MCF 10A (cell line): ENCODE results near the gene GBA3. TPM values are rescaled to one million over a fixed set of nuclear protein-coding genes. Genes with fewer than 3 reads are reported as not detected.

ENCODE experiments used
- BruUV-seq: library from RNA; stranded (reverse); fragments of 400-500 nt; replicated peaks from 2 replicates; lab custom pipeline; 2021; lab: Mats Ljungman, UMichigan
- CTCF ChIA-PET: fragments of 300-600 bp; sonication (Branson Sonifier 250); formaldehyde crosslinking; extraction: SDS; loops from one replicate; lab custom pipeline; 2021; ENCODE audit warnings: antibody characterized with exemption, inconsistent platforms; lab: Yijun Ruan, JAX
- POLR2A ChIA-PET: fragments of 300-600, 350-650 bp; sonication (Branson Sonifier 250); formaldehyde crosslinking; extraction: SDS; loops from one replicate; lab custom pipeline; 2020; ENCODE audit warnings: antibody characterized with exemption, inconsistent platforms; lab: Yijun Ruan, JAX
- DNase-seq: peaks from one replicate; pipeline ENCODE4 v3.0.0-alpha.2; 2018; ENCODE audit not compliant: unreplicated experiment
- H3K27ac Mint-ChIP-seq: one replicate; pipeline ENCODE4 v1.8.0; 2022; ENCODE audit warnings: mild to moderate bottlenecking, low read depth, mixed read lengths; ENCODE audit not compliant: unreplicated experiment
- H3K27me3 Mint-ChIP-seq: one replicate; pipeline ENCODE4 v1.8.0; 2022; ENCODE audit warnings: mixed read lengths; ENCODE audit not compliant: insufficient read depth, unreplicated experiment
- H3K36me3 Mint-ChIP-seq: one replicate; pipeline ENCODE4 v1.8.0; 2022; ENCODE audit warnings: mild to moderate bottlenecking, moderate library complexity, mixed read lengths; ENCODE audit not compliant: insufficient read depth, unreplicated experiment
- H3K4me1 Mint-ChIP-seq: one replicate; pipeline ENCODE4 v1.8.0; 2022; ENCODE audit warnings: mixed read lengths; ENCODE audit not compliant: insufficient read depth, unreplicated experiment
- H3K4me3 Mint-ChIP-seq: one replicate; pipeline ENCODE4 v1.8.0; 2022; ENCODE audit warnings: mild to moderate bottlenecking, moderate library complexity, mixed read lengths; ENCODE audit not compliant: unreplicated experiment
- H3K9me3 Mint-ChIP-seq: one replicate; pipeline ENCODE4 v1.8.0; 2022; ENCODE audit warnings: mixed read lengths; ENCODE audit not compliant: unreplicated experiment
- CTCF ChIP-seq: fragments of 200-600 bp; IDR thresholded peaks from one replicate; pipeline ENCODE4 v1.8.0; 2022; ENCODE audit warnings: antibody characterized with exemption, mild to moderate bottlenecking; ENCODE audit not compliant: unreplicated experiment
- intact Hi-C: fragments of 100-400 bp; cut with micrococcal nuclease; formaldehyde crosslinking; loops from 2 replicates; pipeline ENCODE4 v1.14.1; 2022
- total RNA-seq: library from RNA; stranded (reverse); gene quantifications from 2 replicates; pipeline ENCODE4 v1.2.3, GENCODE V29; 2022

Gene GBA3
- total RNA-seq, 1 experiment from 2014 or later: not detected

- H3K4me1 Mint-ChIP-seq: no peaks in the 10 kb centered on the region
- H3K27me3 Mint-ChIP-seq: no peaks in the 10 kb centered on the region
- POLR2A ChIA-PET: interaction anchor here (0.7 kb wide), 1 partner anchor 64 kb away, joined by 3 read pairs; no protein-coding TSS in a partner anchor
- no peak for DNase-seq
- CTCF ChIA-PET: no interaction called here
- H3K9me3 Mint-ChIP-seq: no peaks in the 10 kb centered on the region
- no peak overlapping the region for H3K27ac Mint-ChIP-seq
- no peak overlapping the region for H3K4me3 Mint-ChIP-seq
- intact Hi-C loops: no loop called here
- no peak for TF ChIP-seq CTCF
- H3K36me3 Mint-ChIP-seq: no peaks in the 10 kb centered on the region
- no TSS peak for BruUV-seq
Observed at GRCh38 chr4:22703912-22704311, 11.2 kb downstream of the GBA3 start.

GRCh38 chr4:22707390-22707789 is 14.7 kb downstream of the GBA3 start:
- no peaks in the 10 kb centered on the region for H3K4me1 Mint-ChIP-seq
- no peak for DNase-seq
- no peaks in the 10 kb centered on the region for H3K36me3 Mint-ChIP-seq
- no peaks in the 10 kb centered on the region for H3K27me3 Mint-ChIP-seq
- no peak for TF ChIP-seq CTCF
- no peak overlapping the region for H3K4me3 Mint-ChIP-seq
- no peaks in the 10 kb centered on the region for H3K9me3 Mint-ChIP-seq
- intact Hi-C loops: no loop called here
- POLR2A ChIA-PET: no interaction called here
- CTCF ChIA-PET: interaction anchor here (0.7 kb wide), 1 partner anchor 520 kb away, joined by 4 read pairs; no protein-coding TSS in a partner anchor
- BruUV-seq: no TSS peak
- no peak overlapping the region for H3K27ac Mint-ChIP-seq

GRCh38 chr4:22708961-22709360 is 16.2 kb downstream of the GBA3 start:
- H3K36me3 Mint-ChIP-seq: no peaks in the 10 kb centered on the region

GRCh38 chr4:22712105-22712504 is 19.4 kb downstream of the GBA3 start:
- intact Hi-C loops: no loop called here
- POLR2A ChIA-PET: no interaction called here

More at GRCh38 chr4:22708961-22709360, 16.2 kb downstream of the GBA3 start:
- TF ChIP-seq CTCF: no peak
- H3K4me3 Mint-ChIP-seq: no peak overlapping the region
- ChIA-PET CTCF (no interaction called here), POLR2A (no interaction called here)
- no peaks in the 10 kb centered on the region for H3K4me1 Mint-ChIP-seq
- H3K27ac Mint-ChIP-seq: no peak overlapping the region
- H3K27me3 Mint-ChIP-seq: no peaks in the 10 kb centered on the region
- H3K9me3 Mint-ChIP-seq: no peaks in the 10 kb centered on the region
- no peak for DNase-seq
- no TSS peak for BruUV-seq
- intact Hi-C loops: no loop called here

More at GRCh38 chr4:22712105-22712504, 19.4 kb downstream of the GBA3 start:
- H3K27ac Mint-ChIP-seq: no peak overlapping the region
- no peaks in the 10 kb centered on the region for H3K9me3 Mint-ChIP-seq
- no peaks in the 10 kb centered on the region for H3K27me3 Mint-ChIP-seq
- H3K4me1 Mint-ChIP-seq: no peaks in the 10 kb centered on the region
- no peak for TF ChIP-seq CTCF
- H3K4me3 Mint-ChIP-seq: no peak overlapping the region
- CTCF ChIA-PET: no interaction called here
- DNase-seq: no peak
- H3K36me3 Mint-ChIP-seq: no peaks in the 10 kb centered on the region
- BruUV-seq: no TSS peak
